GM23338 (cell line): ENCODE results near the gene SORCS2.

ENCODE experiments used
- EZH2 ChIP-seq: fragments of 200-600 bp; sonication (generic); IDR thresholded peaks from one replicate; pipeline ENCODE4 v1.8.0; 2017; ENCODE audit warnings: antibody characterized with exemption, mild to moderate bottlenecking, low read depth; ENCODE audit not compliant: unreplicated experiment
- EZH2phosphoT487 ChIP-seq: fragments of 200-600 bp; sonication (generic); IDR thresholded peaks from one replicate; pipeline ENCODE4 v1.8.1; 2018; ENCODE audit warnings: antibody characterized with exemption; ENCODE audit not compliant: unreplicated experiment
- ZNF114 ChIP-seq: fragments of 250-450 bp; sonication (Bioruptor Pico); IDR thresholded peaks from 2 replicates; pipeline ENCODE4 v1.5.0; 2020; ENCODE audit warnings: mild to moderate bottlenecking, moderate library complexity
- TF ChIP-seq, protein P1 (sequence below): IDR thresholded peaks from one replicate; pipeline ENCODE4 v1.6.1; 2018; ENCODE audit warnings: antibody characterized with exemption; ENCODE audit not compliant: unreplicated experiment
- TF ChIP-seq, protein P2 (sequence below), 2 experiments: fragments of 200-600 bp in 1 of 2; sonication (generic) in 1 of 2; conservative IDR thresholded peaks; 2 replicates each; pipeline versions ENCODE4 v1.5.1 to v1.6.1; 2016 to 2017; ENCODE audit warnings: antibody characterized with exemption in 2 of 2, low read depth in 2 of 2, mild to moderate bottlenecking in 2 of 2, moderate library complexity in 1 of 2

GRCh38 chr4:7209699-7210098 lies 17.4 kb downstream of the SORCS2 start:
- no peak for TF ChIP-seq ZNF114 (CRISPR knock-in tag)
- TF ChIP-seq, protein P1, sequence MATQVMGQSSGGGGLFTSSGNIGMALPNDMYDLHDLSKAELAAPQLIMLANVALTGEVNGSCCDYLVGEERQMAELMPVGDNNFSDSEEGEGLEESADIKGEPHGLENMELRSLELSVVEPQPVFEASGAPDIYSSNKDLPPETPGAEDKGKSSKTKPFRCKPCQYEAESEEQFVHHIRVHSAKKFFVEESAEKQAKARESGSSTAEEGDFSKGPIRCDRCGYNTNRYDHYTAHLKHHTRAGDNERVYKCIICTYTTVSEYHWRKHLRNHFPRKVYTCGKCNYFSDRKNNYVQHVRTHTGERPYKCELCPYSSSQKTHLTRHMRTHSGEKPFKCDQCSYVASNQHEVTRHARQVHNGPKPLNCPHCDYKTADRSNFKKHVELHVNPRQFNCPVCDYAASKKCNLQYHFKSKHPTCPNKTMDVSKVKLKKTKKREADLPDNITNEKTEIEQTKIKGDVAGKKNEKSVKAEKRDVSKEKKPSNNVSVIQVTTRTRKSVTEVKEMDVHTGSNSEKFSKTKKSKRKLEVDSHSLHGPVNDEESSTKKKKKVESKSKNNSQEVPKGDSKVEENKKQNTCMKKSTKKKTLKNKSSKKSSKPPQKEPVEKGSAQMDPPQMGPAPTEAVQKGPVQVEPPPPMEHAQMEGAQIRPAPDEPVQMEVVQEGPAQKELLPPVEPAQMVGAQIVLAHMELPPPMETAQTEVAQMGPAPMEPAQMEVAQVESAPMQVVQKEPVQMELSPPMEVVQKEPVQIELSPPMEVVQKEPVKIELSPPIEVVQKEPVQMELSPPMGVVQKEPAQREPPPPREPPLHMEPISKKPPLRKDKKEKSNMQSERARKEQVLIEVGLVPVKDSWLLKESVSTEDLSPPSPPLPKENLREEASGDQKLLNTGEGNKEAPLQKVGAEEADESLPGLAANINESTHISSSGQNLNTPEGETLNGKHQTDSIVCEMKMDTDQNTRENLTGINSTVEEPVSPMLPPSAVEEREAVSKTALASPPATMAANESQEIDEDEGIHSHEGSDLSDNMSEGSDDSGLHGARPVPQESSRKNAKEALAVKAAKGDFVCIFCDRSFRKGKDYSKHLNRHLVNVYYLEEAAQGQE, result no peak
- TF ChIP-seq EZH2, result no peak
- TF ChIP-seq EZH2phosphoT487, result no peak
- TF ChIP-seq, protein P2, sequence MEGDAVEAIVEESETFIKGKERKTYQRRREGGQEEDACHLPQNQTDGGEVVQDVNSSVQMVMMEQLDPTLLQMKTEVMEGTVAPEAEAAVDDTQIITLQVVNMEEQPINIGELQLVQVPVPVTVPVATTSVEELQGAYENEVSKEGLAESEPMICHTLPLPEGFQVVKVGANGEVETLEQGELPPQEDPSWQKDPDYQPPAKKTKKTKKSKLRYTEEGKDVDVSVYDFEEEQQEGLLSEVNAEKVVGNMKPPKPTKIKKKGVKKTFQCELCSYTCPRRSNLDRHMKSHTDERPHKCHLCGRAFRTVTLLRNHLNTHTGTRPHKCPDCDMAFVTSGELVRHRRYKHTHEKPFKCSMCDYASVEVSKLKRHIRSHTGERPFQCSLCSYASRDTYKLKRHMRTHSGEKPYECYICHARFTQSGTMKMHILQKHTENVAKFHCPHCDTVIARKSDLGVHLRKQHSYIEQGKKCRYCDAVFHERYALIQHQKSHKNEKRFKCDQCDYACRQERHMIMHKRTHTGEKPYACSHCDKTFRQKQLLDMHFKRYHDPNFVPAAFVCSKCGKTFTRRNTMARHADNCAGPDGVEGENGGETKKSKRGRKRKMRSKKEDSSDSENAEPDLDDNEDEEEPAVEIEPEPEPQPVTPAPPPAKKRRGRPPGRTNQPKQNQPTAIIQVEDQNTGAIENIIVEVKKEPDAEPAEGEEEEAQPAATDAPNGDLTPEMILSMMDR (conservative IDR thresholded peaks at IDR 0.05; ENCODE audit: low read depth in 2 of 2), result no peak
